ENCODE measurements around the gene PGM3.

The PGM3 gene

DNA sequence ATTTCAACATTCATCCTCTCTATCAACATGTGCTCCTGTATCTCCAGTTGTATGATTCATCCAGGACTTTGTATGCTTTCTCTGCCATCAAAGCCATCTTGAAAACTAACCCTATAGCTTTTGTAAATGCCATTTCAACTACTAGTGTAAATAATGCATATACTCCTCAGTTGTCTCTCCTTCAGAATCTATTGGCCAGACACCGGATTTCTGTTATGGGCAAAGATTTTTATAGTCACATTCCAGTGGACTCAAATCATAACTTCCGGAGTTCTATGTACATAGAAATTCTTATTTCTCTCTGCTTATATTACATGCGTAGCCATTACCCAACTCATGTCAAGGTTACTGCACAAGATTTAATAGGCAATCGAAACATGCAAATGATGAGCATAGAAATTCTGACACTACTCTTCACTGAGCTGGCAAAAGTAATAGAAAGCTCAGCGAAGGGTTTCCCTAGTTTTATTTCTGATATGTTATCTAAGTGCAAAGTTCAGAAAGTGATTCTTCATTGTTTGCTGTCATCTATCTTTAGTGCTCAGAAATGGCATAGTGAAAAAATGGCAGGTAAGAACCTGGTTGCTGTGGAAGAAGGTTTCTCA lies 54.8 kb downstream of the PGM3 start:
- ChIA-PET CTCF (interaction anchor here (1.9 kb wide), 1 partner anchor 76 kb away, joined by 4 read pairs; no protein-coding TSS in a partner anchor), POLR2A (no interaction called here)
- H3K36me3 ChIP-seq (ENCODE audit: control insufficient read depth in 2 of 2, insufficient read depth in 1 of 2, low read length in 2 of 2), result peaks cover 17 to 81% of the 10 kb centered on the region in 2 experiments
- H3K9me3 ChIP-seq (ENCODE audit: control insufficient read depth, insufficient read depth, low read depth, low read length), result no peaks in the 10 kb centered on the region
- H3K4me1 ChIP-seq (ENCODE audit: control insufficient read depth, insufficient read depth, low read length), result no peaks in the 10 kb centered on the region
- TF ChIP-seq ZNF623 (tag by site-specific recombination; IDR thresholded peaks at IDR 0.05) (no peak), KLF10 (tag by site-specific recombination; IDR thresholded peaks at IDR 0.05) (no peak), RBAK (tag by site-specific recombination; IDR thresholded peaks at IDR 0.05) (no peak), ZNF596 (tag by site-specific recombination; IDR thresholded peaks at IDR 0.05) (no peak), SP3 (tag by site-specific recombination; IDR thresholded peaks at IDR 0.05) (no peak), ZNF629 (tag by site-specific recombination; IDR thresholded peaks at IDR 0.05) (no peak), ZNF223 (tag by site-specific recombination; IDR thresholded peaks at IDR 0.05) (no peak), ZNF404 (tag by site-specific recombination; IDR thresholded peaks at IDR 0.05) (no peak), ZNF266 (tag by site-specific recombination; IDR thresholded peaks at IDR 0.05; ENCODE audit: low read depth) (no peak), ZNF473 (tag by site-specific recombination; IDR thresholded peaks at IDR 0.05) (no peak), WT1 (tag by site-specific recombination; IDR thresholded peaks at IDR 0.05) (no peak)
- TF ChIP-seq, protein P1, sequence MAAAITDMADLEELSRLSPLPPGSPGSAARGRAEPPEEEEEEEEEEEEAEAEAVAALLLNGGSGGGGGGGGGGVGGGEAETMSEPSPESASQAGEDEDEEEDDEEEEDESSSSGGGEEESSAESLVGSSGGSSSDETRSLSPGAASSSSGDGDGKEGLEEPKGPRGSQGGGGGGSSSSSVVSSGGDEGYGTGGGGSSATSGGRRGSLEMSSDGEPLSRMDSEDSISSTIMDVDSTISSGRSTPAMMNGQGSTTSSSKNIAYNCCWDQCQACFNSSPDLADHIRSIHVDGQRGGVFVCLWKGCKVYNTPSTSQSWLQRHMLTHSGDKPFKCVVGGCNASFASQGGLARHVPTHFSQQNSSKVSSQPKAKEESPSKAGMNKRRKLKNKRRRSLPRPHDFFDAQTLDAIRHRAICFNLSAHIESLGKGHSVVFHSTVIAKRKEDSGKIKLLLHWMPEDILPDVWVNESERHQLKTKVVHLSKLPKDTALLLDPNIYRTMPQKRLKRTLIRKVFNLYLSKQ (tag by site-specific recombination; IDR thresholded peaks at IDR 0.05; ENCODE audit: borderline replicate concordance), result no peak
- TF ChIP-seq, protein P2, sequence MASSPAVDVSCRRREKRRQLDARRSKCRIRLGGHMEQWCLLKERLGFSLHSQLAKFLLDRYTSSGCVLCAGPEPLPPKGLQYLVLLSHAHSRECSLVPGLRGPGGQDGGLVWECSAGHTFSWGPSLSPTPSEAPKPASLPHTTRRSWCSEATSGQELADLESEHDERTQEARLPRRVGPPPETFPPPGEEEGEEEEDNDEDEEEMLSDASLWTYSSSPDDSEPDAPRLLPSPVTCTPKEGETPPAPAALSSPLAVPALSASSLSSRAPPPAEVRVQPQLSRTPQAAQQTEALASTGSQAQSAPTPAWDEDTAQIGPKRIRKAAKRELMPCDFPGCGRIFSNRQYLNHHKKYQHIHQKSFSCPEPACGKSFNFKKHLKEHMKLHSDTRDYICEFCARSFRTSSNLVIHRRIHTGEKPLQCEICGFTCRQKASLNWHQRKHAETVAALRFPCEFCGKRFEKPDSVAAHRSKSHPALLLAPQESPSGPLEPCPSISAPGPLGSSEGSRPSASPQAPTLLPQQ (tag by site-specific recombination; IDR thresholded peaks at IDR 0.05), result no peak
- no peak overlapping the region for H3K4me3 ChIP-seq (ENCODE audit: low read depth, low read length)
- H3K27ac ChIP-seq (ENCODE audit: extremely low read depth, low read depth, low read length), result no peak overlapping the region

DNA sequence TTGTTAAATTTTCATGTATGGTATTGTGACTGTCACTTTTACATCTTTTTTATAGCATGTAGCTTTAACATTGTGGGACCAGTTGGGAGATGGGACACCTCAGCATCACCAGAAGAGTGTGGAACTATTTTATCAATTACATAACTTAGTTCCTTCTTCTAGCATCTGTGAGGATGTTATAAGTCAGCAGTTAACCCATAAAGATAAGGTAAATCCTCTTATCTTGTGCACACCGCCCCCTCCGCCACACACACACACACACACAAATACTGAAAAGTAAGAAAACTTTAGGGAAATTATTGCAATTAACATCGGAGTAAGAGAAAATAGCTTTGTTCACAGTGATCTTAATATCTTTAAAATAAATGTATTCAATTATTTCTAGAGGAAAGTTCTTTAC lies 60.9 kb downstream of the PGM3 start:
- ChIA-PET CTCF (interaction anchor here (0.7 kb wide), 1 partner anchor 65 kb away, joined by 3 read pairs; no protein-coding TSS in a partner anchor), POLR2A (no interaction called here)
- H3K36me3 ChIP-seq (ENCODE audit: control insufficient read depth in 2 of 2, insufficient read depth in 1 of 2, low read length in 2 of 2), result peaks cover 43 to 84% of the 10 kb centered on the region in 2 experiments

DNA sequence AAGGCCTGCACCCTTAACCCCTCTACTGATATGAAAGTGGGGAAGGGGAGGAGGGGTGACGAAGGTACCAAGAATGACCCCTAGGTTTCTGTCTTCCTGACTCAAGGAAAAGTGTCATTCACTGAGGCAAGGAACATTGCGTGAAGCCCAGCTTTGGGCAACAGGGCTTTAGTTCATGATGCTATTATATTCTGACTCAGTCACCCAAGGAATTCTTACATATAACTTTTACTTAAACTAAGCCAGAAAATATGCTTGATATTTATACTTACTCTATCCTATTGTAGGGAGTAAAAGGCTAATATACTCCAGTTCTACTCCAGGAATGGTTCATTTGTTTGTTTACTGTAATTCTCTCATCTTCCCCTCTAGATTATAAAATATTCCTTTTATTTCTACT lies 65.1 kb downstream of the PGM3 start:
- no peaks in the 10 kb centered on the region for H3K9me3 ChIP-seq (ENCODE audit: control insufficient read depth, insufficient read depth, low read depth, low read length)
- no peak overlapping the region for H3K27ac ChIP-seq (ENCODE audit: extremely low read depth, low read depth, low read length)
- H3K4me3 ChIP-seq (ENCODE audit: low read depth, low read length), result no peak overlapping the region
- no peak for TF ChIP-seq SETDB1 (IDR thresholded peaks at IDR 0.05; ENCODE audit: insufficient read length, low read length)
- TF ChIP-seq ZNF391 (tag by site-specific recombination; IDR thresholded peaks at IDR 0.05; ENCODE audit: borderline replicate concordance, low read depth), result no peak
- TF ChIP-seq, protein P3, sequence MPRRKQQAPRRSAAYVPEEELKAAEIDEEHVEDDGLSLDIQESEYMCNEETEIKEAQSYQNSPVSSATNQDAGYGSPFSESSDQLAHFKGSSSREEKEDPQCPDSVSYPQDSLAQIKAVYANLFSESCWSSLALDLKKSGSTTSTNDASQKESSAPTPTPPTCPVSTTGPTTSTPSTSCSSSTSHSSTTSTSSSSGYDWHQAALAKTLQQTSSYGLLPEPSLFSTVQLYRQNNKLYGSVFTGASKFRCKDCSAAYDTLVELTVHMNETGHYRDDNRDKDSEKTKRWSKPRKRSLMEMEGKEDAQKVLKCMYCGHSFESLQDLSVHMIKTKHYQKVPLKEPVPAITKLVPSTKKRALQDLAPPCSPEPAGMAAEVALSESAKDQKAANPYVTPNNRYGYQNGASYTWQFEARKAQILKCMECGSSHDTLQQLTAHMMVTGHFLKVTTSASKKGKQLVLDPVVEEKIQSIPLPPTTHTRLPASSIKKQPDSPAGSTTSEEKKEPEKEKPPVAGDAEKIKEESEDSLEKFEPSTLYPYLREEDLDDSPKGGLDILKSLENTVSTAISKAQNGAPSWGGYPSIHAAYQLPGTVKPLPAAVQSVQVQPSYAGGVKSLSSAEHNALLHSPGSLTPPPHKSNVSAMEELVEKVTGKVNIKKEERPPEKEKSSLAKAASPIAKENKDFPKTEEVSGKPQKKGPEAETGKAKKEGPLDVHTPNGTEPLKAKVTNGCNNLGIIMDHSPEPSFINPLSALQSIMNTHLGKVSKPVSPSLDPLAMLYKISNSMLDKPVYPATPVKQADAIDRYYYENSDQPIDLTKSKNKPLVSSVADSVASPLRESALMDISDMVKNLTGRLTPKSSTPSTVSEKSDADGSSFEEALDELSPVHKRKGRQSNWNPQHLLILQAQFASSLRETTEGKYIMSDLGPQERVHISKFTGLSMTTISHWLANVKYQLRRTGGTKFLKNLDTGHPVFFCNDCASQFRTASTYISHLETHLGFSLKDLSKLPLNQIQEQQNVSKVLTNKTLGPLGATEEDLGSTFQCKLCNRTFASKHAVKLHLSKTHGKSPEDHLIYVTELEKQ (tag by site-specific recombination; IDR thresholded peaks at IDR 0.05; ENCODE audit: borderline replicate concordance), result no peak
- TF ChIP-seq ZNF585B (tag by site-specific recombination; IDR thresholded peaks at IDR 0.05), result no peak
- no peak for TF ChIP-seq ZNF175 (tag by site-specific recombination; IDR thresholded peaks at IDR 0.05)
- no peak for TF ChIP-seq ZNF138 (tag by site-specific recombination; IDR thresholded peaks at IDR 0.05; ENCODE audit: borderline replicate concordance)
- TF ChIP-seq ZNF350 (tag by site-specific recombination; IDR thresholded peaks at IDR 0.05), result no peak
- no peak for TF ChIP-seq ZNF2 (tag by site-specific recombination; IDR thresholded peaks at IDR 0.05)
- TF ChIP-seq ZNF747 (tag by site-specific recombination; IDR thresholded peaks at IDR 0.05), result no peak
- POLR2A ChIA-PET, result no interaction called here
- H3K4me1 ChIP-seq (ENCODE audit: control insufficient read depth, insufficient read depth, low read length), result no peaks in the 10 kb centered on the region
- CTCF ChIA-PET, result no interaction called here
- H3K36me3 ChIP-seq (ENCODE audit: control insufficient read depth in 2 of 2, insufficient read depth in 1 of 2, low read length in 2 of 2), result peaks cover 64 to 95% of the 10 kb centered on the region in 2 experiments

More for the DNA sequence above, 60.9 kb downstream of the PGM3 start:
- no peak for TF ChIP-seq ZNF302 (tag by site-specific recombination; IDR thresholded peaks at IDR 0.05; ENCODE audit: low read depth)
- TF ChIP-seq ZNF473 (tag by site-specific recombination; IDR thresholded peaks at IDR 0.05), result no peak
- no peak for TF ChIP-seq ZNF138 (tag by site-specific recombination; IDR thresholded peaks at IDR 0.05; ENCODE audit: borderline replicate concordance)
- TF ChIP-seq ZNF843 (tag by site-specific recombination; IDR thresholded peaks at IDR 0.05), result no peak
- H3K4me3 ChIP-seq (ENCODE audit: low read depth, low read length), result no peak overlapping the region
- no peak overlapping the region for H3K27ac ChIP-seq (ENCODE audit: extremely low read depth, low read depth, low read length)
- H3K4me1 ChIP-seq (ENCODE audit: control insufficient read depth, insufficient read depth, low read length), result no peaks in the 10 kb centered on the region
- H3K9me3 ChIP-seq (ENCODE audit: control insufficient read depth, insufficient read depth, low read depth, low read length), result no peaks in the 10 kb centered on the region

All from HEK293 (cell line).